Natural killer cell (primary cell): Measurements from ENCODE around the gene EXO1. TPM values are rescaled to one million over a fixed set of nuclear protein-coding genes. Genes with fewer than 3 reads are reported as not detected.

Source experiments
- ATAC-seq, 3 donors: fragments of 150-1000 bp in 2 of 3; fragments of 200-7000 bp in 1 of 3; cut with Tn5 transposase; 1 replicate in 1 of 3; 2 replicates in 2 of 3; pipeline ENCODE4 v1.10.0; 2021; ENCODE audit warnings: mild to moderate bottlenecking in 2 of 3, moderate library complexity in 2 of 3
- DNase-seq, 2 donors: peaks; one replicate each; pipeline versions ENCODE4 v3.0.0 to v3.0.0-alpha.2; 2013 to 2021; ENCODE audit warnings: mixed read lengths in 1 of 2
- H3K27ac ChIP-seq: one replicate; pipeline ENCODE4 v1.5.1; 2013; ENCODE audit warnings: mild to moderate bottlenecking, low read length
- H3K27me3 ChIP-seq: one replicate; pipeline ENCODE4 v1.6.1; 2013; ENCODE audit warnings: low read length; ENCODE audit not compliant: control insufficient read depth, insufficient read depth
- H3K36me3 ChIP-seq: one replicate; pipeline ENCODE4 v1.6.1; 2013; ENCODE audit warnings: low read length; ENCODE audit not compliant: control insufficient read depth, insufficient read depth
- H3K4me1 ChIP-seq: one replicate; pipeline ENCODE4 v1.6.1; 2013; ENCODE audit warnings: low read length; ENCODE audit not compliant: control insufficient read depth, insufficient read depth
- H3K4me3 ChIP-seq: one replicate; pipeline ENCODE4 v1.5.1; 2013; ENCODE audit warnings: low read length
- H3K9me3 ChIP-seq: one replicate; pipeline ENCODE4 v1.6.1; 2013; ENCODE audit warnings: low read length; ENCODE audit not compliant: control insufficient read depth, insufficient read depth
- H3K27ac Mint-ChIP-seq, 2 donors: one replicate each; pipeline ENCODE4 v1.8.0; 2022; ENCODE audit warnings: mild to moderate bottlenecking in 2 of 2, mixed read lengths in 2 of 2, moderate library complexity in 1 of 2
- H3K27me3 Mint-ChIP-seq, 2 donors: one replicate each; pipeline ENCODE4 v1.8.0; 2022; ENCODE audit warnings: low read depth in 2 of 2, mixed read lengths in 2 of 2
- H3K36me3 Mint-ChIP-seq: one replicate; pipeline ENCODE4 v1.8.0; 2022; ENCODE audit warnings: mixed read lengths
- H3K4me1 Mint-ChIP-seq, 2 donors: one replicate each; pipeline ENCODE4 v1.8.0; 2022; ENCODE audit warnings: mixed read lengths in 2 of 2
- H3K4me3 Mint-ChIP-seq: one replicate; pipeline ENCODE4 v1.8.0; 2022; ENCODE audit warnings: mild to moderate bottlenecking, moderate library complexity, mixed read lengths
- H3K9me3 Mint-ChIP-seq, 2 donors: one replicate each; pipeline ENCODE4 v1.8.0; 2022; ENCODE audit warnings: mixed read lengths in 2 of 2
- WGBS: methylation state at CpG from one replicate; pipeline ENCODE4 v1.1.7; 2013; ENCODE audit warnings: missing lambda C conversion rate; ENCODE audit not compliant: insufficient coverage; 5-methylcytosine and 5-hydroxymethylcytosine counted together
- intact Hi-C: fragments of 100-400 bp; cut with micrococcal nuclease; formaldehyde crosslinking; loops from one replicate; pipeline ENCODE4 v1.14.2; 2022
- total RNA-seq, 4 donors: library from RNA; stranded (reverse); fragments of 120-200 nt in 1 of 4; gene quantifications; one replicate each; pipeline versions ENCODE4 v1.2.3 to v1.2.4, GENCODE V29; 2013 to 2022
- TF ChIP-seq, protein P1 (sequence below): fragments of 200-600 bp; IDR thresholded peaks from one replicate; pipeline ENCODE4 v1.8.0; 2022; ENCODE audit warnings: antibody characterized with exemption

Gene EXO1
- total RNA-seq, 3 donors from 2014 or later (not counting 1 experiment from before 2014, with no cell fraction given): 1.6 to 2.7 (median 1.7) TPM

GRCh38 chr1:241846375-241846774 lies 1.6 kb upstream of the EXO1 start:
- H3K36me3 Mint-ChIP-seq: no peaks in the 10 kb centered on the region
- TF ChIP-seq, protein P1, sequence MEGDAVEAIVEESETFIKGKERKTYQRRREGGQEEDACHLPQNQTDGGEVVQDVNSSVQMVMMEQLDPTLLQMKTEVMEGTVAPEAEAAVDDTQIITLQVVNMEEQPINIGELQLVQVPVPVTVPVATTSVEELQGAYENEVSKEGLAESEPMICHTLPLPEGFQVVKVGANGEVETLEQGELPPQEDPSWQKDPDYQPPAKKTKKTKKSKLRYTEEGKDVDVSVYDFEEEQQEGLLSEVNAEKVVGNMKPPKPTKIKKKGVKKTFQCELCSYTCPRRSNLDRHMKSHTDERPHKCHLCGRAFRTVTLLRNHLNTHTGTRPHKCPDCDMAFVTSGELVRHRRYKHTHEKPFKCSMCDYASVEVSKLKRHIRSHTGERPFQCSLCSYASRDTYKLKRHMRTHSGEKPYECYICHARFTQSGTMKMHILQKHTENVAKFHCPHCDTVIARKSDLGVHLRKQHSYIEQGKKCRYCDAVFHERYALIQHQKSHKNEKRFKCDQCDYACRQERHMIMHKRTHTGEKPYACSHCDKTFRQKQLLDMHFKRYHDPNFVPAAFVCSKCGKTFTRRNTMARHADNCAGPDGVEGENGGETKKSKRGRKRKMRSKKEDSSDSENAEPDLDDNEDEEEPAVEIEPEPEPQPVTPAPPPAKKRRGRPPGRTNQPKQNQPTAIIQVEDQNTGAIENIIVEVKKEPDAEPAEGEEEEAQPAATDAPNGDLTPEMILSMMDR: no peak
- ATAC-seq (no peak), DNase-seq (no peak)
- peaks cover 16% of the 10 kb centered on the region in 2 donors for H3K4me1 Mint-ChIP-seq
- Histone ChIP-seq H3K9me3 (no peaks in the 10 kb centered on the region), H3K27ac (no peak overlapping the region), H3K27me3 (peaks cover under 1% of the 10 kb centered on the region), H3K36me3 (no peaks in the 10 kb centered on the region), H3K4me1 (peaks cover 7% of the 10 kb centered on the region), H3K4me3 (no peak overlapping the region)
- no peaks in the 10 kb centered on the region for H3K9me3 Mint-ChIP-seq
- peaks cover 10 to 14% of the 10 kb centered on the region in 2 donors for H3K27me3 Mint-ChIP-seq
- H3K4me3 Mint-ChIP-seq: peak overlapping the region; percentile 25
- peak overlapping the region in 1 of 2 donors; percentile 99 for H3K27ac Mint-ChIP-seq
- intact Hi-C loops: loop anchor here (5.0 kb wide), 3 partner anchors 314 to 1411 kb away; partner anchors contain the start of genes CEP170, FH, KMO and SDCCAG8

GRCh38 chr1:241846862-241847539 lies 1.0 kb upstream of the EXO1 start:
- DNase-seq (no peak), ATAC-seq (no peak)
- intact Hi-C loops: loop anchor here (1.0 to 5.0 kb wide), 4 partner anchors 207 to 1410 kb away; partner anchors contain the start of genes CEP170, CHML, FH and KMO
- TF ChIP-seq, protein P1: no peak
- Mint-ChIP-seq H3K36me3 (no peaks in the 10 kb centered on the region), H3K4me1 (peaks cover 16% of the 10 kb centered on the region in 2 donors), H3K27ac (peak overlapping the region; percentile 98 to 99), H3K4me3 (peak overlapping the region; percentile 99), H3K27me3 (peaks cover 10 to 14% of the 10 kb centered on the region in 2 donors), H3K9me3 (no peaks in the 10 kb centered on the region)
- H3K27ac ChIP-seq: peak overlapping the region; percentile 99
- WGBS: 100% methylated on average over 1 of the region's 4 CpGs
- H3K9me3 ChIP-seq: no peaks in the 10 kb centered on the region
- peaks cover 7% of the 10 kb centered on the region for H3K4me1 ChIP-seq
- no peaks in the 10 kb centered on the region for H3K27me3 ChIP-seq
- peak overlapping the region; percentile 97 for H3K4me3 ChIP-seq
- H3K36me3 ChIP-seq: no peaks in the 10 kb centered on the region

GRCh38 chr1:241847540-241847795 lies 536 bp upstream of the EXO1 start:
- ATAC-seq (no peak), DNase-seq (no peak)
- H3K27ac Mint-ChIP-seq: peak overlapping the region; percentile 98 to 99
- no peaks in the 10 kb centered on the region for H3K9me3 Mint-ChIP-seq
- WGBS: 3% methylated on average over 3 of the region's 6 CpGs
- H3K4me1 ChIP-seq: peaks cover 7% of the 10 kb centered on the region
- H3K4me1 Mint-ChIP-seq: peaks cover 16% of the 10 kb centered on the region in 2 donors
- H3K27me3 ChIP-seq: no peaks in the 10 kb centered on the region
- intact Hi-C loops: loop anchor here (1.0 to 5.0 kb wide), 4 partner anchors 207 to 1410 kb away; partner anchors contain the start of genes CEP170, CHML, FH and KMO
- peak overlapping the region; percentile 99 for H3K4me3 Mint-ChIP-seq
- peak overlapping the region; percentile 99 for H3K27ac ChIP-seq
- no peaks in the 10 kb centered on the region for H3K36me3 Mint-ChIP-seq
- H3K4me3 ChIP-seq: peak overlapping the region; percentile 97
- TF ChIP-seq, protein P1: no peak
- peaks cover 9 to 14% of the 10 kb centered on the region in 2 donors for H3K27me3 Mint-ChIP-seq
- no peaks in the 10 kb centered on the region for H3K9me3 ChIP-seq
- no peaks in the 10 kb centered on the region for H3K36me3 ChIP-seq
